ENCODE data around the gene ACAP3.

Gene ACAP3

GRCh38 chr1:1322952-1323351 is 15.2 kb upstream of the ACAP3 start:
- POLR2A ChIA-PET, result no interaction called here
- DNase-seq (ENCODE audit: extremely low spot score), result no peak
- TF ChIP-seq FOXK2 (IDR thresholded peaks at IDR 0.05) (no peak), BHLHE40 (IDR thresholded peaks at IDR 0.05; ENCODE audit: borderline replicate concordance) (no peak), SUZ12 (IDR thresholded peaks at IDR 0.05) (no peak), FOXM1 (IDR thresholded peaks at IDR 0.05; ENCODE audit: borderline replicate concordance) (no peak), HDGF (IDR thresholded peaks at IDR 0.05; ENCODE audit: borderline replicate concordance) (no peak), LEF1 (IDR thresholded peaks at IDR 0.05; ENCODE audit: borderline replicate concordance) (no peak), NFRKB (IDR thresholded peaks at IDR 0.05) (no peak)
- CTCF ChIA-PET, result no interaction called here

- ChIA-PET POLR2A (no interaction called here), CTCF (no interaction called here)
- DNase-seq (ENCODE audit: extremely low spot score), result no peak
- TF ChIP-seq PKNOX1 (IDR thresholded peaks at IDR 0.05), result no peak
- no peak for TF ChIP-seq BHLHE40 (IDR thresholded peaks at IDR 0.05; ENCODE audit: borderline replicate concordance)
- no peak for TF ChIP-seq FOXA1 (IDR thresholded peaks at IDR 0.05)
- no peak for TF ChIP-seq NFRKB (IDR thresholded peaks at IDR 0.05)
Observed at GRCh38 chr1:1322418-1322817, 14.7 kb upstream of the ACAP3 start.

- ChIA-PET CTCF (interaction anchor here (0.6 kb wide), 1 partner anchor 14 kb away, joined by 3 read pairs; no protein-coding TSS in a partner anchor), POLR2A (no interaction called here)
- TF ChIP-seq SP1 (IDR thresholded peaks at IDR 0.05) (no peak), LEF1 (IDR thresholded peaks at IDR 0.05; ENCODE audit: borderline replicate concordance) (no peak), HDGF (IDR thresholded peaks at IDR 0.05; ENCODE audit: borderline replicate concordance) (no peak), BHLHE40 (IDR thresholded peaks at IDR 0.05; ENCODE audit: borderline replicate concordance) (no peak), PKNOX1 (IDR thresholded peaks at IDR 0.05) (no peak), FOXM1 (IDR thresholded peaks at IDR 0.05; ENCODE audit: borderline replicate concordance) (no peak), SUZ12 (IDR thresholded peaks at IDR 0.05) (no peak), FOXA1 (IDR thresholded peaks at IDR 0.05) (no peak), ELF4 (IDR thresholded peaks at IDR 0.05) (no peak), FOXK2 (IDR thresholded peaks at IDR 0.05) (no peak), ZNF384 (IDR thresholded peaks at IDR 0.05) (no peak), CTBP1 (IDR thresholded peaks at IDR 0.05; ENCODE audit: borderline replicate concordance) (no peak), TARDBP (IDR thresholded peaks at IDR 0.05) (no peak), L3MBTL2 (conservative IDR thresholded peaks at IDR 0.05) (no peak), NFRKB (IDR thresholded peaks at IDR 0.05) (no peak), ARNT (IDR thresholded peaks at IDR 0.05) (no peak)
- DNase-seq (ENCODE audit: extremely low spot score), result no peak
Observed at GRCh38 chr1:1321477-1321876, 13.7 kb upstream of the ACAP3 start.

- TF ChIP-seq ZNF384 (IDR thresholded peaks at IDR 0.05) (no peak), SP1 (IDR thresholded peaks at IDR 0.05) (no peak), BHLHE40 (IDR thresholded peaks at IDR 0.05; ENCODE audit: borderline replicate concordance) (no peak), HDGF (IDR thresholded peaks at IDR 0.05; ENCODE audit: borderline replicate concordance) (no peak), LEF1 (IDR thresholded peaks at IDR 0.05; ENCODE audit: borderline replicate concordance) (no peak), FOXA1 (IDR thresholded peaks at IDR 0.05) (no peak), FOXK2 (IDR thresholded peaks at IDR 0.05) (no peak), CTBP1 (IDR thresholded peaks at IDR 0.05; ENCODE audit: borderline replicate concordance) (no peak), TARDBP (IDR thresholded peaks at IDR 0.05) (no peak), NFRKB (IDR thresholded peaks at IDR 0.05) (no peak), SUZ12 (IDR thresholded peaks at IDR 0.05) (no peak), ARNT (IDR thresholded peaks at IDR 0.05) (no peak), PKNOX1 (IDR thresholded peaks at IDR 0.05) (no peak), L3MBTL2 (conservative IDR thresholded peaks at IDR 0.05) (no peak), FOXM1 (IDR thresholded peaks at IDR 0.05; ENCODE audit: borderline replicate concordance) (no peak), ELF4 (IDR thresholded peaks at IDR 0.05) (no peak)
- POLR2A ChIA-PET, result no interaction called here
- DNase-seq (ENCODE audit: extremely low spot score), result no peak
- CTCF ChIA-PET, result interaction anchor here (0.6 kb wide), 1 partner anchor 15 kb away, joined by 3 read pairs; no protein-coding TSS in a partner anchor
Observed at GRCh38 chr1:1320666-1321448, 13.1 kb upstream of the ACAP3 start.

- DNase-seq (ENCODE audit: extremely low spot score), result no peak
- ChIA-PET POLR2A (interaction anchor here (0.9 kb wide), 2 partner anchors 10 to 56 kb away, joined by 3 read pairs; partner anchors contain the start of gene AURKAIP1), CTCF (no interaction called here)
- TF ChIP-seq FOXA1 (IDR thresholded peaks at IDR 0.05) (no peak), SP1 (IDR thresholded peaks at IDR 0.05) (no peak), NFRKB (IDR thresholded peaks at IDR 0.05) (no peak), SUZ12 (IDR thresholded peaks at IDR 0.05) (no peak), TARDBP (IDR thresholded peaks at IDR 0.05) (no peak), ELF4 (IDR thresholded peaks at IDR 0.05) (no peak), FOXM1 (IDR thresholded peaks at IDR 0.05; ENCODE audit: borderline replicate concordance) (no peak), LEF1 (IDR thresholded peaks at IDR 0.05; ENCODE audit: borderline replicate concordance) (no peak), CTBP1 (IDR thresholded peaks at IDR 0.05; ENCODE audit: borderline replicate concordance) (no peak)
Observed at GRCh38 chr1:1319646-1319941, 11.9 kb upstream of the ACAP3 start.

All from HEK293T (cell line).